ENCODE measurements around the gene FKBP9.
"Not testable (repeated sequence)": the region's sequence is repeated elsewhere in the genome, so short reads cannot be mapped to it uniquely, and the experiment has no call there.

DNA sequence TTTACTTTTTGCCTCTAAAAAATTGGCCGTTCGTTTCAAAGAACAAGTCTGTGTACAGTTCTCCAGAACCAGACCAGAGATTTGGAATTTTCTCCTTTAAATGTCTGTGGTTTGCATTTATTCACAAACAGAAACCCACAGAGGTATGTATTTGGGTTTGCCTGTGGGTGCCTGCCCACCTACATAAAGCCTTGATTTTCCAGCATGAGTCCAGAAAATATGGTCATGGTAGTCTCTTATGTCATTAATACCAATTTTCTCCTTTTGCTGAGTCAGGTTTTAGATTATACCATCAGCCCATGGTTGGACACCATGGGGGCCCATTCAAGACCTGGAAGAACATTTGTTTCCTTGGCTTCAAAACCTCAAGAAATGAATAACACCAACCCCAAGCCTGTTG, 22.7 kb downstream of the FKBP9 start:
- not testable (repeated sequence) for TF ChIP-seq BHLHE40 (IDR thresholded peaks at IDR 0.05; ENCODE audit: low read depth, low read length); POLR2A (IDR thresholded peaks at IDR 0.05; ENCODE audit: low read depth, low read length); RFX5 (IDR thresholded peaks at IDR 0.05; ENCODE audit: low read depth, low read length); CTCF (conservative IDR thresholded peaks at IDR 0.05; ENCODE audit: low read depth, low read length); CHD1 (IDR thresholded peaks at IDR 0.05; ENCODE audit: low read depth, low read length); FOS (IDR thresholded peaks at IDR 0.05; ENCODE audit: low read depth, low read length); RAD21 (IDR thresholded peaks at IDR 0.05; ENCODE audit: low read length); MXI1 (IDR thresholded peaks at IDR 0.05; ENCODE audit: borderline replicate concordance, low read depth, low read length); CEBPB (IDR thresholded peaks at IDR 0.05; ENCODE audit: low read depth, low read length); MAZ (IDR thresholded peaks at IDR 0.05; ENCODE audit: borderline replicate concordance, low read depth, low read length); RCOR1 (IDR thresholded peaks at IDR 0.05; ENCODE audit: insufficient replicate concordance, low read length)
- TF ChIP-seq, protein P1, sequence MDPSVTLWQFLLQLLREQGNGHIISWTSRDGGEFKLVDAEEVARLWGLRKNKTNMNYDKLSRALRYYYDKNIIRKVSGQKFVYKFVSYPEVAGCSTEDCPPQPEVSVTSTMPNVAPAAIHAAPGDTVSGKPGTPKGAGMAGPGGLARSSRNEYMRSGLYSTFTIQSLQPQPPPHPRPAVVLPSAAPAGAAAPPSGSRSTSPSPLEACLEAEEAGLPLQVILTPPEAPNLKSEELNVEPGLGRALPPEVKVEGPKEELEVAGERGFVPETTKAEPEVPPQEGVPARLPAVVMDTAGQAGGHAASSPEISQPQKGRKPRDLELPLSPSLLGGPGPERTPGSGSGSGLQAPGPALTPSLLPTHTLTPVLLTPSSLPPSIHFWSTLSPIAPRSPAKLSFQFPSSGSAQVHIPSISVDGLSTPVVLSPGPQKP (IDR thresholded peaks at IDR 0.05; ENCODE audit: borderline replicate concordance, low read depth, low read length): not testable (repeated sequence)
- TF ChIP-seq, protein P2, sequence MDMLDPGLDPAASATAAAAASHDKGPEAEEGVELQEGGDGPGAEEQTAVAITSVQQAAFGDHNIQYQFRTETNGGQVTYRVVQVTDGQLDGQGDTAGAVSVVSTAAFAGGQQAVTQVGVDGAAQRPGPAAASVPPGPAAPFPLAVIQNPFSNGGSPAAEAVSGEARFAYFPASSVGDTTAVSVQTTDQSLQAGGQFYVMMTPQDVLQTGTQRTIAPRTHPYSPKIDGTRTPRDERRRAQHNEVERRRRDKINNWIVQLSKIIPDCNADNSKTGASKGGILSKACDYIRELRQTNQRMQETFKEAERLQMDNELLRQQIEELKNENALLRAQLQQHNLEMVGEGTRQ (IDR thresholded peaks at IDR 0.05; ENCODE audit: low read depth, low read length): not testable (repeated sequence)
- 0 out of 2 replicates have a peak, but pooled peaks have one; percentile 7 for TF ChIP-seq MAFK (IDR thresholded peaks at IDR 0.05; ENCODE audit: low read depth, low read length)
